ENCODE measurements around the gene RCSD1. TPM values are rescaled to one million over a fixed set of nuclear protein-coding genes. Genes with fewer than 3 reads are reported as not detected.
A peak's percentile ranks its signal among the peaks of the same experiment; 100 is the strongest.

Gene RCSD1
- total RNA-seq, 1 donor from 2014 or later, result 121 TPM

DNA sequence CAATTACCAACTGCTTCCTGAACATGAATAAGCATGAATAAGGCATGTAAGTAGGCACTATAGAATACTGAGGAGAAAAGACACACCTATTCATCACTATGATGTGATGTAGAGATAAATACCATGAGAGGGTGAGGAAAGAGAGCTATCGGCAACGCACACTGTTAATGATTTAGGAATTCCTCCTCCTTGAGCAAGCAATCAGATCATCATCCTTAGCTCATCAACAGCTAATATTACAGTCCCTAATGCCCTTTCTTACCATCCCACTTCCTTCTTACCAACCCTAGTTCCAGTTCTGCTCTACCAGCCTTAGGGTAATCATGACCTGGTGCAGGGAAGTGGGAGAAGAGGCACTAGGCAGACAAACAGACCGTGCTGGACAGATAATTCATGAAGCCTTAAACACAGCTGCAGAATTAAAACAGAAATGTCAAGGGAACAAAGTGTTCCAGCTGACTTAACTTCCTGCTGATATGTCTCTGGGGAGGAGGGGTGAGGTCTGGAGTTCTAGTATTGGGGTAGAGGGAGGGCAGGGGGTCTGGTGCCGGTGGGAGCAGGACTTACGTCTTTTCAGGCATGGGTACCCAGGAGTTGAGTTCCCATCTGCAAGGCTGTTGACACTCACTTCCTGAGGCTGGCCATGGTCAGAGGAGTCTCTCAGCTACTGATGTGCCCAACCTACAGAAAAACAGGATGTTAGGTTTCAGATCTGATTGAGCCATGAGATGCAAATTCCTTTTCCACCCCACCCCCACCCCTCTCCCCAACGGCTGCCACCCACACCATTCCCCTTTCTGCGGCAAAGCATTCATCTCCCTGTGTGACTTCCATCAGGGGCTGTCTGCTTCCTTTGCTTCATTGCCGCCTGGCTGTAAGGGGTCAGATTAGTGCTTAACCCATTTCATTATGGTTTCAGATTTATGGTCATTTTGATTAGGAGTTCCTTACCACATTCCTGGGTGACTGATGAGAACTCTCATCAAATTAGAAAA lies 12.6 kb upstream of the RCSD1 start:
- DNase-seq (ENCODE audit: low read depth), result peak; percentile 47

DNA sequence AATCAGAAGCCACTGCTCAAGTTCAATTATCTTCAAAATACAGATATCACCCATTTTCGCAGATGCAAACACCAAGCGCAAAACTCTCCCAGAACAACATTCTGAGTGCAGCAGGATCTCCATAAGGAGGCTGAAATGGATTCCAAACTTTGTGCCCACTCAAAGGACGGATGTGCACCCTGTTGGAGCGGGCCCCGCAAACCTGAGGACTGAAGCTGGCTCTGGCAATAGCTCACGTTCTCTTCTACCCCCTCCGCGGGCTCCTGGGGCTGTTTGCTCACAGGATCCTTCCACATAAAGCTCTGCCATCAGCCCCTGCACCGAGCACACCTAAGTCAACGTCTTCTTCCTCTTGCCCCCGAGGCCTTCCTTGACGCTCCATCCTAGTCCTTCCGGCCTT lies 11.7 kb upstream of the RCSD1 start:
- no peak for DNase-seq (ENCODE audit: low read depth)

DNA sequence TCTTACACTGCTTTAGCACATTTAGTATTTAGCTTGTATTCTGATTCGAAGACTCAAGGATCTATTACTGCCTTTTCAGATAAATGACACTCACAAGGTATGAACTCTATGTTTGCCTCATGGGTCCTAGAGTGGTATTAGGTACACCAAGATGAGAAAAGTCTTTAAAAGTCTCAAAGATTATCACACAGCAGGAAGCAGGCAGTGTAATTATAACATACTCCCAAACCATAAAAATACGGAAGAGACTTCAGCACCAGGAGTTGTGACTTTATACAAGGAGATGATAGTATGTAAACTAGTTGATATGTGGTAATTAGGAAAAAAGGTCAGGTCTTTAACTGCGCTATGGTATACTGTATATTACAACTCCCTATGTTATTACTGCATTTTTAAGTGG lies 11.2 kb upstream of the RCSD1 start:
- DNase-seq (ENCODE audit: low read depth), result no peak

DNA sequence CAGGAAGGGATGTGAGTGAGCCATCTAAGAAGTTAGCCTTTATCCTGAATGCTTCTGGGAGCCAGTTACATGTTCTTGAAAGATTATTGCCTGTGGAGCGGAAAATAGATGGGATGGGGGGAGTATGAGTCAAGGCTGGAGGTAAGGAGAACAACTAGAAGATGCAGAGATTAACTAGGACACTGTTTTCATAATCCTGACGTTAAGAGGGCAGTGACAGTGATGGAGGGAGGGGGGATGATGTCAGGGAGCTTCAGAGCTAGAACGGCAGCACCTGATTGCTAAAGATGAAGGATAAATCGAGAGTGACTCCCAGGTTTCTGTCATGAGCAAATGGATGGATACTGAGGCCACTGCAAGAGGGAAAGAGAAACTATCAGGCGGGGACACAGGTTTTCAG lies 10.0 kb upstream of the RCSD1 start:
- no peak for DNase-seq (ENCODE audit: low read depth)

DNA sequence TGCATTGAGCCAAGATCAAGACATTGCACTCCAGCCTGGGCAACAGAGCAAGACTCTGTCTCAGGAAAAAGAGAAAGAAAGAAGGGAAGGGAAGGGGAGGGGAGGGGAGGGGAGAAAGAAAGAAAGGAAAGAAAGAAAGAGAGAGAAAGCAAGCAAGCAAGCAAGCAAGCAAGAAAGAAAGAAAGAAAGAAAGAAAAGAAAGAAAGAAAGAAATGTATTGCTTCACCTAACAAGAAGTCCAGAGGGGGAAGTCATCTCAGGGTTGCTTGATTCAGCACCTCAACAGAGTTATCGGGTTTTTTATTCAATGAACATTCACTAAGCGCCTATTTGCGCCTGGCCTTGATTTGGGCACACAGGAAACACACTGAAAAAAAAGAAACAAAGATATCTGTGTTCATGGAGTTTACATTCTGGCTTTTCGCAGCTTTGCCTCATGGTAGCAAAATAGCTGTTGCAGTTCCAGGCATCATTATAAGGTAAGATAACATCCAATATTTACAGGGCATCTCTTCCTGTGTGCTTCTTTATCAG lies 8.2 kb upstream of the RCSD1 start:
- DNase-seq (ENCODE audit: low read depth), result no peak

DNA sequence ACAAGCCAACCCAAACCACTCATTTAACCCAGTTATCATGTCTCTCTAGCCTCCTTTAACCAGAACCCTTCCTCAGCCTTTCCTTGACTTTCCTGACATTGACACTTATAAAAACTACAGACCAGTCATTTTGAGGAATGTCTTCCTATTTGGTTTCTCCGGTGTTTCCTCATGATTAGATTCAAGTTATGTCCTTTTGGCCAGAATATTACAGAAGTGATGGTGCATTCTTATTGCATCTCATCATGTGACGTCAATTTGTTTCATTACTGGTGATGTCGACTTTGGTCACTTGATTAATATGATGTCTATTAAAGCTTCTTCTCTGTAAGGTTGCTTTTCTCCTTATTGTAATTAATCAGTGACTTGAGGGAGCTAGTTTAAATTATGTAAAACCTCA lies 6.1 kb upstream of the RCSD1 start:
- DNase-seq (ENCODE audit: low read depth), result no peak

DNA sequence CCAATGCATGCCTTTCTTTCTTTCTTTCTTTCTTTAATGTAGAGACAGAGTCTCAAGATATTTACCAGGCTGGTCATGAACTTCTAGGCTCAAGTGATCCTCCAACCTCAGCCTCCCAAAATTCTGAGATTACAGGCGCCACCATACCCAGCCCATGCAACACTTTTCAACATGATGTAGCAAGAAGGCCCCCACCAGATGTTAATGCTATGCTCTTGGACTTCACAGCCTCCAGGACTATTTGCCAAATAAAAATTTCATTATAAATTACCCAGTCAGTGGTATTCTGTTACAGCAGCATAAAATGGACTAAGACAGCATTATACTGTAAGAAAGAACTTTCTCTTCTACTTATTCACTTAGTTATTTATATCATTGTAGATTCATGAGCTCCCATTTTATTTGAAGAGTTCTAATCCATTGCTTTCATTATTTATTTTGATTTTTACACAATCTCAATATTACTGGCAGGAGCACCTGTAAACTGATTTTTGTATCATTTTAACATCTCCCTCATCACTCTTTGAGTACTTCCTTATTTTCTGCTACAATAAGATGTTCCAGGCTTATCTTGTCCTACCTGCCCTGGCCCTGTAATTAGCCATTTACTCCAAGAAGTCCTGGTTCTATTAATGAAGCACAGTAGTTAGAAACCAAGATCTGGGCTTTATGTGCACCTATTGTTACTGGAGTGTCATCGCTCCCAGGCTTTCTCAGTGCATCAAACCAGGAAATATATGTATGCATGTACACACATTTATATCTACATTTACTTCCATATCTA lies 4.8 kb upstream of the RCSD1 start:
- no peak for DNase-seq (ENCODE audit: low read depth)

DNA sequence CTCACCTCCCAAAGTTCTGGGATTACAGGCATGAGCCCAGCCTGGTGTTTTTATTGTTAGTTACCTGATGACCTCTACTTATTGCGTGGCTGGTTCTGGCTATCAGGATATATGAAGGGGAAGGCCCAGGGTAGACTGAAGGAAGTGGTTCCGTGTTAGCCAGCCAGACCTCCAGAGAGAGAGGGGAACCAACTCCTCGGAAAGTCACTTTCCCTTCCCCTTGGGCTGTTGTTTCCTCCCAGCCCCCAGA lies 2.5 kb upstream of the RCSD1 start:
- DNase-seq (ENCODE audit: low read depth), result no peak

DNA sequence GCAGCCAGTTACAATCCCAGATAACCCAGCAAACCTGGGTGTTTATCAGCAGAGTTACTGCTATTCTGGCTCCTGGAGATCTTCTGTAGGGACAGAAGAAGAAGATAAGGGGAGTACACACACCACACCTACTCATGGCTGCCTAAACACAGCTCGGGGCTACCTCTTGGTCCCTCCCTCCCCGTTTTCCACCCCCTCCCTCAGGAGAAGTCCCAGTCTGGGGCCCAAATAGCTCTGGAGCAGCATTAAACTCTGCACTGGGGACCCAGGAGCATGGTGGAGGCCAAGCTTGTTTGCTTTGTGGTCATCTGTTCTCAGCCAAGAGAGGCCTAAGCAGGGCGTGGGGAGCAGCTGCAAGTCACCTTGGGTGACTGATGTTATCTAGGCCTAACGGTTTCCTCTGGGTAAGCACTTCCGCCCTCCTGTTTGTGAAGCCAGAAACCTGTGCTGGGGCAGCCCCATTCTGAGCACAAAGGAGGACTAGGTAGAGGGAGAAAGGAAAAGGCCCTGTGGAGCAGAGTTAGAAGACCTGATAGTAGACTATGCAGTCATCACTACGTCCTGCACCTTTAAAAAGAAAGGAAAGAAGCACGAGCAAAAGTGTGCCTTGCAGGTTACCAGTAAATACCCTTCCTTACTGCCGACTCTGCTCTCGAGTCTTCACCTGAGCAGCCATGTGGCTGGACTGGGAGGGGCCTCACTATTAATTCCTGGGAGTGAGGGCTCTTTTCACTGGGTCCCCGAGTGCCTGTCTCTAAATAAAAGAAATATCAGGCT lies 2.0 kb upstream of the RCSD1 start:
- DNase-seq (ENCODE audit: low read depth), result peak; percentile 94

DNA sequence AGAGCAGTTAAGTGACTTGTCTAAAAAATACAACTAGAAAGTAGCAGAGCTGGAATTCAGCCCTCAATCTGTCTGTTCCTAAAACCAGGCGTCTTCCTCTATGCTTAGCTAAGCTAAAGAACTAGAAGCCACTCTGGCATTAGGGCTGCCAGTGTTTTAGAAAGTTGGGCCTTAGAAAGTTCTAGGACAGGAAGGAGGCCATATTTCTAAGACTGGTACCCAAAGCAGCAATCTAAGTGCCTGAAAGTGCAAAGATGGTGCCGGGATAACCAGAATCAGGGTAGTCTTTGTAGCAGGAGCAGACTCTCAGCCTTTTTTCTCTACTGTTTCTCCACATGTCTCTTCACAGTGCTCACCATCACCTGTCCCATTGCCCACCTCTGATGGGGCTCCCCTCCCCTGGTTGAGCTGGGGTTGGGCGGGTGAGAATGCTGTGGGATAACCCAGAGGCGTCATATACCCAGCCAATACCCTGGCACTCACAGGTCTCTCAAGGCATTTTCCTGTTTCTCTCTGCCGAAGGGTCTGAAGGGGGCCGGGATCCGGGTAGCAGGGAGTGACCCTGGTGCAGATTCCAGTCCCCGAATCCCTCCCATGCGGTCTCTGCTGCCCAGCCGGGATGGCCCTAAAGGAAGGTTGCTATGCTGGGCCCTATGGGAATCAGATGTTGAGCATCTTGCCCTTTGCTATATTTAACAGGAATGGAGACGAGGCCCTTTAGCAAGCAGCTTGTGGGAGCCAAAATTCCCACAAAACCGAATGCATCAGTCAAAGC lies 1.1 kb upstream of the RCSD1 start:
- DNase-seq (ENCODE audit: low read depth), result no peak

DNA sequence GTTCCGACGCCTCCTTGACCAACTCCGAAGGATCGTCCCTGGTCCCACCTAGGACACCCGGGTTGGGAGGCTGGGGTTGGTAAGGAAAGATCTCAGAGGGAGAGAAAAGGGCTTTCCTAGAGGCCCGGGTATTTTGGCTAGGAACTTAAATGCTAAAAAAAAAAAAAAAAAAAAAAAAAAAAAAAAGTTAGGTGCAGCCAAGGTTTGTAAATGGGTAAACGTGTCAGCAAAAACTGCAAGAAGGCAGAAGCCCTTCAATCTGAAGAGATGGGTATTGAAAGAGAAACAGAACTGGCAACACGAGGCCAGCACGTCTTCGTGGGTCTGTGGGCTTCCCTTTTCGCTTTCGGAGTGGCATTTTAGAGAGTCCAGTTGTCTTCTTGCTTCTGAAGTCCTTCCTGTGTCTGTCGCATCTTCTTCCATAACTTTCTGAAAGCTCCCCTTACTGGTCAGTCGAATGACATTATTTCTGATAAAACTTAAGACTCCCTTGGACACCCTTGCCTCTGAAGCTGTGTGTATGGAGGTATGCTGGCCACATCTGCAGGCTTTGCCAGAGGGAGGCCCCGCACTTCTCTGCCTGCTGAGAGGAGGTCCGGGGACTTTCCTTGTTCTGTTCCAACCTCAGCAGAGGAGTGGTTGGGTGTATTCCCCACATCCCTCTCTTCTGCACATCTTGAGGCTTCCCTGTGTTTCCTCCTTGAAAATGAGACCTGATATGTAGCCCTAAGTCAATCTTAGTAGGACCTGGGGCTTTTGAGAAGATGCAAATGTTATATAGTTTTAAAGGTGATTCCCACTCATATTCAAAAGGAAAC lies 745 bp downstream of the RCSD1 start:
- DNase-seq (ENCODE audit: low read depth), result peak; percentile 38

DNA sequence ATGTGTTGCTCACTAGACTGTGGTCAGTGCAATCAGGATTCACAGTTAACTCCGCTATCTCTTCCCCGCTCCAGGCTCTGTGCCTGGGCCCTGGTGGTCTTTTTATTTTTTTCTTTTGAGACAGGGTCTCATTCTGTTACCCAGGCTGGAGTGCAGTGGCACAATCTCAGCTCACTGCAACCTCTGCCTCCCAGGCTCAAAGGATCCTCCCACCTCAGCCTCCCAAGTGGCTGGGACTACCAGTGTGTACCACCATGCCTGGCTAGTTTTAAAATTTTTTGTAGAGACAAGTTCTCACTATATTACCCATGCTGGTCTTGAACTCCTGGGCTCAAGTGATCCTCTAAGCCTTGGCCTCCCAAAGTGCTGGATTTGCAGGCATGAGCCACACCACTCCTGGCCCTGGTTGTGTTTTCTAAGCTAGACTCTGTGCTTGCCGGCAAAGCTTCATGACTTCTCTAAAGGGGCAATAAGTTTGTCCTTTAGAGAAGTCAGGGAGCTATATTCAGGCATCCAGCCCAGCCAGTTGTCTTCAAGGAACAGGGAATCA lies 1.4 kb downstream of the RCSD1 start:
- no peak for DNase-seq (ENCODE audit: low read depth)

DNA sequence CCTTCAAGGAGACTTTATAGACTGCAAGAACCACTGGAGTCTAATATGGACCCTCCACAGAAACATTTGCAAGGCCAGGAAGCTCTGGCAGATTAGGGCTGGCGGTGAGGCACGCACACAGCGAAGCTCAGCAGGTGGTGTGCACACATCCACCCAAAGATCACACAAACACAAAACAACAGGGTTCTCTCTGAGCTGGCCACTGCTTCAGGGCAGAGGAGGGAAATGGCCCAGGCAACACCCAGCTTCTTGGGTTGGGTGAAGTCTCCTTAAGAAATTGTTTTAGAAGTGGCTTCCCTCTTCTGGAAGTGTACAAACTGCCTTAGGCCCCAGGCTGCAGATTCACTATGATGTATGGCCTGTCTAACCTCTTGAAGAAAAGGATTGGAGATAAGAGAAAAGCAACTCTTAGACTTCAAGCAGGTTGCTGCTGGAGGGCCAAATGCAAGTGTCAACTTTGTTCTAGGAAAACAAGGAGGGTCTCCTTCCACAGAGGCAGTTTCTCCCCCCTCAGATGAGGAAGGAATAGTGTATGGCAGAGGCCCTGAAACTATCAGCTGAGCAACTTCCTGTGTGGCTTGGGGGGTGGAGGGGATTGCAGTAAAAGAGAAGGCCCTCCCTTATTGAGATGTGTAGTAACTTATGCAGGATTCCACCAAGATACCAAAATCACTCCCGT lies 2.0 kb downstream of the RCSD1 start:
- no peak for DNase-seq (ENCODE audit: low read depth)

DNA sequence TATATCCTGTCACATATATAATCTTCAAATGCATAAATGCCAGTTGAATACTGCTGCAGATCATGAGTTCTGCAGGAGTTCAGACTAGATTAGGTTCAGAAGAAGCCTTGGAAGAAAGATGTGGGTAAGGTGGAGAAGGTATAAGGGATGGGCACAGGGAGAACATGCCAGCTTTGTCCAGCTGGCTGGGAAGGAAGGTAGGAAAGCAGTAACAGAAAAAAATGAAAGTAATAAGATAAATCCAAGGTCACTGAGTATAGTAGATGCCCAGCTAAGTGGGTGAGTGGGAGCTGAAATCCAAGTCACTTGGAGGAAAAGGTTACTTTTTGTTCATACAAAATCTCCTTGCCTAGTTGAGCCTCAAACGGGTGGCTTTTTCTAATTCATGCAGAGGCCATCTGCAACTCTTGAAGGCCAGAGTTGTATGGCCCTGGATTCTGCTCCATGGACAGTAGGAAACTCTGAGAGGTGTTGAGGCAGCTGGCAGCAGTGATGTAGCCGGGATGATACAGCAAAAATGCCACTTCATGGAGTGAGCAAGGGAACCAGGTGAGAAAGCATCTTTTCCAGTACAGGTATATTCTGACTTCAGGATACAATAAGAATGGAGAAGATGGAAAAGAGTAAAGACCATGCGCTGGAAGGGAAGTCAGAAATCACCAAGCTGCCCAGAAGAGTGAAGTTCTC lies 3.4 kb downstream of the RCSD1 start:
- no peak for DNase-seq (ENCODE audit: low read depth)

DNA sequence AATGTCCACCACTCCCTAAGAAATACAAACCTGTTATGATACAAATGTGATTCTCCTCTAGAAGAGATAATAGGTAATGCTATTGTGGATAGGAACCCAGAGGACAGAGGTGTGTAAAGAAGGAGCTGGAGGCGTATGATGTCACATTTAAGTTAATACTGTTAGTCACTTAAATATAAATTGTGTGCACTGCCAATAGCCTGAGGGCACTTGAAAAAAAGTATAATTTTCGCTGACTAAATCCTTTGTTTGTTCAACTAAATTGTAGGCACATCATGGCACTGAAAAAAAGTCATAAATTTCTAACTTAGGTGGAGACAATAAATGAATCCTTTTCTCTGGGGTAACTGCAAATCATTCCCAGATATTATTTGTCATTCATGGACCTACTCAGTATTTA lies 4.4 kb downstream of the RCSD1 start:
- no peak for DNase-seq (ENCODE audit: low read depth)

DNA sequence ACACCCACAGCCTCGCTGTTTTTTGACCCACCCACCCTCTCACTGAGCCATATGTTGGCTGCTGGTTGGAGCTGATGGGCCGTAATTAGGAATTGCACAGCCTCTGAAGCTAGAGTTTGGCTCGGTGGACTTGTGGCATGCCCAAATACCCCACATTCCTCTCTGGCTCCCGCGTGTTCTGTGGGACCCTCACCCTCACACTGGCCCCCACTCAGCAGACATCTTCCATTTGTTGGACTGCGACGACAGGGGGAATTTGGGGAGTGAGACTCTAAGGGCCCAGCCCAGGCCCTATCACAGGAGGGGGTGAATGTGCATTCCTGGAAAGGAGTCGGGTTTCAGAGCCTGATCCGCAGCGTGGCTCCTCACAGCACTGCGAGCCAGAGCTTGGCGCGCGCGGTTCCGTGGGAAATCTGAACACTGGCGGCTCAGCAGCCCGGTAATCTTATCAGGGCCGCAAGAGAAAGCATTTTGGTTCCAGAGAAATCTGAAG lies 5.2 kb downstream of the RCSD1 start:
- peak; percentile 88 for DNase-seq (ENCODE audit: low read depth)

DNA sequence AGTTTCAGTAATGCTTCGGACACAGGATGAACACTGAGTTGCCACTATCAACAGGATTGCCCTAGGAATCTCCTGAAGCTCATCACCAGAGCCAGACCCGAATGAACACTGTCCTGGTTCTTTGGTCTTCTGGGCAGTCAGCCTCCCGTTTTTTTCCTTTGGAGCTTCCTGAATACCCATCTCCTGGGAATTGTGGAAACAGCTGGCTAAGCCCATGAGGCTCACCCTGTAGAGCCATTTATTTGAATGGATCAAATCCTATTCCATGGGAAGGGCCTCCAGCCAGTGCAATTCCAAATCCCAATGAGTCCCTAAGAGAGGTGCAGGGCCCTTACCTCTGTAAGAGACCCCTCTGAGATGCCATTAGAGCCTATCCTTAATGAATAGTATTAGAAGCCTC lies 5.9 kb downstream of the RCSD1 start:
- peak; percentile 71 for DNase-seq (ENCODE audit: low read depth)

DNA sequence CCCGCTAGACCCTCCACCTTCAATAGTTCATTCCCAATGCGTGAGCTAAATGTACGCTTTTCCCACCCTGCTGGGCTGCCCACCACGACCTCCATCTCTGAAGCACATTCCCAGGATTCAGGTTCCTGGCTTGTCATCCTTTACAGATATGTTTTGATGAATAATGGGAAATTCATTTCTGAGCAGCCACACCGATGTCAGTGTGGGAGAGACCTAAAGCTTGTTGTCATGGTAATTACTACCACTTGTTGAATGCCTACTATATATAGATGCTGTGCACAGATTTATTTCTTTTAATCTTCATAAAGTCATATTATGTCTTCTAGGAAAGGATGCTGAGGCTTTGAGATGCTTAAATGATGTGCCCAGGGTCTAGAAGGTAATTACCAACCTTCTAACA lies 8.0 kb downstream of the RCSD1 start:
- DNase-seq (ENCODE audit: low read depth), result no peak

Data from myocyte (in vitro differentiated cells).